Lung microvascular endothelial cell (primary cell): ENCODE measurements around the gene GLT8D1. TPM values are rescaled to one million over a fixed set of nuclear protein-coding genes. Genes with fewer than 3 reads are reported as not detected.
"Not testable (repeated sequence)": the region's sequence is repeated elsewhere in the genome, so short reads cannot be mapped to it uniquely, and the experiment has no call there.

ENCODE experiments used
- DNase-seq, 2 donors: peaks; one replicate each; pipeline versions ENCODE4 v3.0.0 to v3.0.0-alpha.2; 2010; ENCODE audit warnings: low read depth in 2 of 2
- total RNA-seq: library from RNA; depleted of rRNA; stranded (reverse); fragments of >200 nt; gene quantifications from 2 replicates; pipeline ENCODE4 v1.2.1, GENCODE V29; 2014

GLT8D1 gene
- total RNA-seq, result 41.0 and 47.2 TPM in 2 replicates

- peak; percentile 88 to 91 for DNase-seq
Observed at GRCh38 chr3:52705688-52706686, at the start of gene GLT8D1, which contains the start of gene SPCS1. Gene GLT8D1, minus strand, starts transcription at chr3:52705791. Its CDS starts 5,331 bp downstream, at chr3:52700460. Gene SPCS1, plus strand, starts transcription at chr3:52706106. Its CDS starts 141 bp downstream, at chr3:52706247.

DNA sequence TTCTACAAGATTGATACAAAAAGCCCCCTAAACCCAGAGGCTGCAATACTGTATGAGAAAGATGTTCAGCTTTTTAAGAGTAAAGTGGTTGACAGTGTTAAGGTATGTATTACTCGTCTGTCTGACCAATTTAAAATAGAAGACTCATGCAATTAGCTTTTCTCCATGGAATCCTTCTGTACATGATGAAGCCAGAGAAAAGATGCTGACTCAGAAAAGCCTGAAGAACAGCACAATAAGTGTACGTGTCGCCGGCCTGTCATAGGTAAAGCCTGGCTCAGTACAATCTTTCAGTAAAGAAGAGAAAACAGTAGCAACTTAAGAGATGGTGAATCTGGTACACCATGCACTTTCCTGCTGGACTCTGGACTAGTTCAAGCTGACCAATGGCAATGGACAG is 48.8 kb upstream of the GLT8D1 start:
- no peak for DNase-seq

- no peak for DNase-seq
Observed at GRCh38 chr3:52752045-52752660, 46.6 kb upstream of the GLT8D1 start.

GRCh38 chr3:52743721-52744120 is 38.1 kb upstream of the GLT8D1 start:
- no peak for DNase-seq

- DNase-seq, result no peak
Observed at GRCh38 chr3:52743152-52743551, 37.6 kb upstream of the GLT8D1 start.

- DNase-seq, result peak; percentile 58 to 71
Observed at GRCh38 chr3:52742418-52743041, 36.9 kb upstream of the GLT8D1 start.

DNA sequence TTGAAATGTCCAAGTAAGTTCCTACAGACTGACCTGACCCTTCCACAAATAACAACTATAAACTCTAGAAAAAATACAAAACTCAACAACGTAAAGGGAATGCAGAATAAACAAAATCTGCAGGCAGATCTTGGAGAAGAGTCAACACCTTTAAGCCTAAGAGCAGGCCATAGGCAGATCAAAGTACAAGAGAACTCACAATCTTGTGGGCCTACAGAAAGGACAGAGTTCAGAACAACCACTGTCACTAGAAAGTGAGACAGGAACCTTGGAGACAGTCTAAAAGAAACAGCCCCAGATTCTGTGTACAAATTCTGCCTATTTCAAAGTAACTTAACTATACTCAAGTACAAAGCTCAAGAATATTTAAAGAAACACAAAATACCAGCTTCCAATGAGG is 34.1 kb upstream of the GLT8D1 start:
- DNase-seq, result no peak

DNA sequence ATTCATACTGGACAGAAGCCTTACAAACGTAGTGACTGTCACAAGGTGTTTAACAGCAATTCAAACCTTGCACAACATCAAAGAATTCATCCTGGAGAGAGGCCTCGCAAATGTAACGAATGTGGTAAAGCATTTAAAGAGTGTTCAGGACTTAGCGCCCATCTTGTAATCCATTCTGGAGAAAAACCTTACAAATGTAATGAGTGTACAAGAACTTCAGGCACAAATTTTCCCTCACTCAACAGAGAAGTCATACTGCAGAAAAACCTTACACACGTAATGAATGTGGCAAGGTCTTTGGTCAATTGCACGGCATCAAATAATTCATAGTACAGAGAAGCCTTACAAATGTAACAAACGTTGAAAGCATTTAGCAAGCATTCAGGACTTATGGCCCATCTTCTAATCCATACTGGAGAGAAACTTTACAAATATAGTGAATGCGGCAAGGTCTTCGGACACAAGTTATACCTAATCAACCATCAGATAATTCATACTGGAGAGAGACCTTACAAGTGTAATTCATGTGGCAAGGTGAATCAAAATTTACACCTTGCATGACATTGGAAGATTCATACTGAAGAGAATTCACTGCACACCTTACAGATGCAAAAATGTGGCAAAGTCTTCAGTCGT is 27.8 kb upstream of the GLT8D1 start:
- no peak for DNase-seq

DNA sequence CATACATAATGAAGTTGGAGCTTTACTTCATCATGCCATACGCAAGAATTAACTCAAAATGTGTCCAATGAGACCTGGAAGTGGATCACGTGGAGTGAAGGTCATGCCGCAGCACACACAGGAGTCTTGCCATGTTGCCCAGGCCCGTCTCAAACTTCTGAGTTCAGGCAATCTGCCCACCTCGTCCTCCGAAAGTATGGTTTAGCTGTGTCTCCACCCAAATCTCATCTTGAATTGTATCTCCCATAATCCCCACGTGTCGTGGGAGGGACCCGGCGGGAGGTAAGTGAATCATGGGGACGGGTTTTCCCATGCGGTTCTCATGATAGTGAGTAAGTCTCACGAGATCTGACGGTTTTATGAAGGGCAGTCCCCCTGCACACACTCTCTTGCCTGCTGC is 26.0 kb upstream of the GLT8D1 start:
- DNase-seq, result no peak

- peak; percentile 6 to 82 for DNase-seq
Observed at GRCh38 chr3:52730681-52731080, 25.1 kb upstream of the GLT8D1 start.

DNA sequence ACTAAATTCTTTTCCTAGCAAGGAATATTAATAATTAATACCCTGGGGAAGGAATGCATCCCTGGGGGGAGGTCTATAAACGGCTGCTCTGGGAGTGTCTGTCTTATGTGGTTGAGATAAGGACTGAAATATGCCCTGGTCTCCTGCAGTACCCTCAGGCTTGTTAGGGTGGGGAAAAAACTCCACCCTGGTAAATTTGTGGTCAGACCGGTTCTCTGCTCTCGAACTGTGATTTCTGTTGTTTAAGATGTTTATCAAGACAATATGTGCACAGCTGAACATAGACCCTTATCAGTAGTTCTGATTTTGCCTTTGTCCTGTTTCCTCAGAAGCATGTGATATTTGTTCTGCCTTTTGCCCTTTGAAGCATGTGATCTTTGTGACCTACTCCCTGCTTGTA is 23.2 kb upstream of the GLT8D1 start:
- not testable (repeated sequence) for DNase-seq

DNA sequence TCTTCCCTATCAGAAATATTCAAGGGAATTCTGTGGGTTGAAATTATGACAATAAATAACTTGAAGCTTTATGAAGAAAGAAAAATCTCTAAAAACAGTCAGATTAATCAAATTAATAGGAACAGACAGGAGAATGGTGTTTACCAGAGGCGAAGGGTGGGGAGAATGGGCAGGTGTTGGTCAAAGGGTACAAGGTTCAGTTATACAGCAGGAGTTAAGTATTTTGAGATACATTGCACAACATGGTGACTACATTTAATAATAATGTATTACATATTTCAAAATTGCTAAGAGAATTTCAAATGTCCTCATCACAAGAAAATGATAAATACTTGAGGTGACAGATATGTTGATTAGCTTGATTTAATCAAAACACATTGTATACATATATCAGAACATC is 18.9 kb upstream of the GLT8D1 start:
- no peak for DNase-seq

DNA sequence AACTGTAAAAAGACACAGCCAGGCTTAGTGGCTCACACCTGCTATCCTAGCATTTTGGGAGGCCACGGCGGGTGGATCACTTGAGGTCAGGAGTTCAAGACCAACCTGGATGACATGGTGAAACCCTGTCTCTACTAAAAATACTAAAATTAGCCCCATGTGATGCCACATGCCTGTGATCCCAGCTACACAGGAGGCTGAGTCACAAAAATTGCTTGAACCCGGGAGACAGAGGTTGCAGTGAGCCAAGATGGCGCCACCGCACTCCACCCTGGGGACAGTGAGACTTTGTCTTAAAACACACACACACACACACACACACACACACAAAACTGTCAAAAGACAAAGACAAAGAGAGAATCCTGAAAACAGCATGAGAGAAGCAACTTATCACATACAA is 18.3 kb upstream of the GLT8D1 start:
- no peak for DNase-seq

DNA sequence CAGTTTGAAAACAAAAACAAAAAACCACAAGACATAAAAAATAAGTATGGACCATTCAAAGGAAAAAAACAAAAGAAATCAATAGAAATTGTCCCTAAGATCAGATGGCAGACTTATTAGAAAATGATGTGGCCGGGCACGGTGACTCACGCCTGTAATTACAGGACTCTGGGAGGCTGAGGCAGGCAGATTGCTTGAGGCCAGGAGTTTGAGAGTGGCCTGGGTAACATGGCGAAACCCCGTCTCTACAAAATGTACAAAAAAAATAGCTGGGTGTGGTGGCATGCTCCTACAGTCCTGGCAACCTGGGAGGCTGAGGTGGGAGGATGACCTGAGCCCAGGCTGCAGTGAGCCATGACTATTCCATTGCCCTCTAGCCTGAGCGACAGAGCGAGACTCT is 16.9 kb upstream of the GLT8D1 start:
- no peak for DNase-seq

DNA sequence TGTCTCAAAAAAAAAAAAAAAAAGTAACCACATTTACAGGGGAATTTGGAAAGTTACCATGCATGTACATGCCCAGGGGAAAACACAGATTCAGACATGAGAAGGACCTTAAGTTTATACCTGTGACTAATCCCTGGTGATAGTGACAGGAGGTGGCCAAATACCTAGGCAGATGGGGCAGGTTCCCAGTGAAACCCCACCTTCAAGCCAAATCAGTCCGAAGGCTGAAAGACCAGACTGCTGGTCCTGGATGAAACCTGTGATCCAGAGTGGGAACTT is 16.1 kb upstream of the GLT8D1 start:
- DNase-seq, result no peak

GRCh38 chr3:52721002-52721729 is 15.6 kb upstream of the GLT8D1 start:
- no peak for DNase-seq

DNA sequence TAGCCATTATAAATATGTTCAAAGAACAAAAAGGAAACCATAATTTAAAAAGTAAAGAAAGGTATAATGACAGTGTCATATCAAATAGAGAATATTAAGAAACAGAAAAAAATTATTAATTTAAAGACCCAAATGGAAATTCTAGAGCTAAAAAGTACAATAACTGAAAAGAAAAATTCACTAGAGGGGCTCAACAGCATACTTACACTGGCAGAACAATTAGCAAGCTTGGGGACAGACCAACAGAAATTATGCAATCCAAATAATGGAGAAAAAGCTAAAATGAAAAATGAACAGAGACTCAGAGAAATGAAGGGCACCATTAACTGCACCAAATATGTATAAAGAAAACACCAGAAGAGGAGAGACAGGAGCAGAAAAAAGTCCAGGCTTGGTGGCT is 14.0 kb upstream of the GLT8D1 start:
- no peak for DNase-seq

DNA sequence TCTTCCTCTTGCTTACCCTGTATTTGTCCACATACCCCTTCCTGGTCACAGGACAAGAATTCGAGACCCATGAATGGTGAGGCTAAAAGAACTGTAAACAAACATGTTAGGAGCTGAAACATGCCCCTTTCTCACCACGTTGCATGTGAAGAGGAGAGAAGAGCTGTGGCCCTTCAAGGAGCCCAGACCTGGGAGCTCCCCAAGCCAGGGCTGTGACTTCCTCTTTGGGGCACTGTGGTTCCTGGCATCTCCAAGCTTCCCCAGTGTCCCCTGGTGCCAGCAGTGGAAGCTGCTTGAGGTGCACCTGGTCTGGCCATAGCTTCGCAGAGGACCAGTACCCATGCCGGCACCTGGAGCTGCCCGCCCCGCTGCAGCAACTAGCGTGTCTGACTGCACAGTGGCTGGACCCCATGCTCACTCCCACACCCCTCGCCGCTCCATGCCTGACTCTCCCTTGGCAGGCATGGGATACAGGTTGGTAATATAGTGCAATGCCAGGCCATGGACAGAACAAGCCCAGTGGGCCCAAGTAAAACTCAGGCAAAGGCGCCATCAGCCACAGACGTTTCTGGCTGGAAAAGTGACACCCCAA is 10.2 kb upstream of the GLT8D1 start:
- DNase-seq, result no peak

- DNase-seq, result no peak
Observed at GRCh38 chr3:52714335-52715302, 9.0 kb upstream of the GLT8D1 start.
